RKO (cell line): ENCODE data around the gene GRM5.
"Not testable (repeated sequence)": the region's sequence is repeated elsewhere in the genome, so short reads cannot be mapped to it uniquely, and the experiment has no call there.

Source experiments
- DNase-seq: peaks from one replicate; pipeline ENCODE4 v3.0.0-alpha.2; 2016; ENCODE audit warnings: low spot score

The GRM5 gene

DNA sequence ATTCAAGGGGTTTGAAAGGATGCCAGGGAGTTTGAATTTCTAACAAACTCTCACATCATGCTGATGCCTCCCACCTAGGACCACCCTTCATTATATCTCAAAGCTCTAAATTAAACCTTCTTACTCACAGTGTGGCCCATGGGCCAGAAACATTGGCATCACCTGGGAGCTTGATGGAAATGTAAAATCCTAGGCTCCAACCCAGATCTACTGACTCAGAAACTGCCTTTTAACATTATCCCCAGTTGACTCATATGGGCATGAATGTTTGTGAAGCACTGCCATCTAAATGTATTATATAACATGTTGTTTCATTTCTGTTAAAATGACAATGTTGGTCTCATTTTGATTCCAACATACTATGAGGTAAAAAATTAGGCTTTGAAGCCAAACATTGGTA is 90.3 kb downstream of the GRM5 start:
- DNase-seq: not testable (repeated sequence)

DNA sequence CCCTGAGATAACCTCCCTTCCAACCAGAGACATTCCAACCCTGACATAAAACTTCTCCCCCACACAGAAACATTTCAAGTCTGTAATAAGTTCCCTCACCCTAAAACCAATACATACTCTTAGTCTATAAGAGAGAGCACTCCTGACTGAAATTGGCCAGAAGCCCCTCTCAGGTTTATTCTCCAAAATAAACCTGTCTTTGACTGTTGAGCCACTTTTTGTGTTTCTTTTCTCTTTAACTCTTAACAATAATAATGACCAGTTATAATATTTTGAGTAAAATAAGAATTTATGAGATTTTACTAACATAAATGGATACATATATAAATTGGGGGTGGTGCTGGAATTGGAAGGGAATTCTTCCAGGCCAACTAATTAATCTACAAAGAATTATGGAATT is 93.6 kb downstream of the GRM5 start:
- no peak for DNase-seq

DNA sequence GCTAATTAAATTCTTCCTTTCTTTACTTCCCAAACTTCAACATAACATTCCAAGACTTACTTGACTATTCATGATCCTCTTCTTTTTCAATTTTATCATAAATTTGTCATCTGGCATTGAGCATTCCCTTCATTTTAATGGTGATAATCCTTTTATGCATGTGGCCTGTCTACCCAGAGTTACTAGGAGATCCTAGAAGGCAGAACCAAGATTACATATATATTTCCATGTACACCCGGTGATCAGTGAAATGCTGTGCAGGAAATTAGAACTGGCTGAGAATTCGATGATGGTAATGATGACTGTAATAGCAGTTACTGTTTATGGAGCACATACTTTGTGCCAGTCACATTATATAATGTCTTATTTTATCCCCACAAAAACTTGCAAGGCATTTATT is 104.2 kb downstream of the GRM5 start:
- DNase-seq: not testable (repeated sequence)

DNA sequence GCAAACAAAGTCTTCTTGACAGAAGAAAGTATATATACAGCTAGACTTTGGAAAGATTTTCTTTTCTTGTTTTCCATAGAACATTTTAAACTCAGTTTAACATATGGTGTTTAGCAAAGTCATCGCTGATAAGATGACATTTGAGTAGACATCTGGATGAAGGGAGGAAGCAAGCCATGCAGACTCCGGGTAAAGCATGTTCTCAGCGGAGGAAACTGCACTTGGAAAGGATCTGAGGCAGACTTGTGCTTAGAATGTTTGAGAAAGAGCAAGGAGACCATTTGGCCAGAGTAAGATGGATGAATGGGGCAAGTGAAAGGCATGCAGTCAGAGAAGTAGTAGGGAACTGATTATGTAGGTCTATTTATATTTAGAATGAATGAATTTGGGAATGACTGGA is 105.9 kb downstream of the GRM5 start:
- DNase-seq: not testable (repeated sequence)

DNA sequence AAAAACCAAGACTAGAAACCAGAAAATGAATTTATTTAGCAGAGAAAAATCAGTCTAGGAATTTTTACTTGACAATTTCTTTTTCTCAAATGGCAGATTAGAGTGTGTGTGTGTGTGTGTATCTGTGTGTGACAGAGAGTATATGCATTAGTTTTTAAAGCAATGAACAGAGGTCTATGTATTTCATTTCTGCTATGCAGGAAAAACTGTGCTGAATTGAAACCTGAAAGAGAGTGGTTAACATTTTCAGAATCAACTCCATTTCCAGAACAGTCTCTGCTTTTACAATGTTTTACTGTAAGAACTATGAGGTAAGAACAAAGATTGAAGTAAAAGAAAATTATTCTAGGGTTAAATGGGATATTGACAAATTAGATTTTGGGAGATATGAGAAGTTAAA is 114.8 kb downstream of the GRM5 start:
- DNase-seq: no peak

DNA sequence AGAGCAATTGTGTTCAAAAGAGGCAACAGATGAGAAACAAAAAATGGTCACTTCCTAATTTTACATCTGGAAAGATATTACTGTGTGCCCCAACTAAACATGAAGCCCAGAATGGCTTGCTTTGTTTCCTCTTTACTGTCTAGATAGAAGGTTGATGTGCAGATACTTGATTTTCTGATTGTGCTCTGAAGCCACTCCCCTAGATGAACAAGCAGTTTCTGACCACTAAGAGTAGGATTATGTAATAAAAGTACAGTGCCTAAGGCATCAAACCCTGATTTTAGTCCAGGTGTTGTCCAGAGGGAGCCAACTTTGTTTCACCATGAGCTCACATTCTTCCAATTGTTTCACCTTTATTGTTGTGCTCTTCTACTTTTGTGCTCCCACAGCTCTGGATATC is 116.9 kb downstream of the GRM5 start:
- DNase-seq: not testable (repeated sequence)

DNA sequence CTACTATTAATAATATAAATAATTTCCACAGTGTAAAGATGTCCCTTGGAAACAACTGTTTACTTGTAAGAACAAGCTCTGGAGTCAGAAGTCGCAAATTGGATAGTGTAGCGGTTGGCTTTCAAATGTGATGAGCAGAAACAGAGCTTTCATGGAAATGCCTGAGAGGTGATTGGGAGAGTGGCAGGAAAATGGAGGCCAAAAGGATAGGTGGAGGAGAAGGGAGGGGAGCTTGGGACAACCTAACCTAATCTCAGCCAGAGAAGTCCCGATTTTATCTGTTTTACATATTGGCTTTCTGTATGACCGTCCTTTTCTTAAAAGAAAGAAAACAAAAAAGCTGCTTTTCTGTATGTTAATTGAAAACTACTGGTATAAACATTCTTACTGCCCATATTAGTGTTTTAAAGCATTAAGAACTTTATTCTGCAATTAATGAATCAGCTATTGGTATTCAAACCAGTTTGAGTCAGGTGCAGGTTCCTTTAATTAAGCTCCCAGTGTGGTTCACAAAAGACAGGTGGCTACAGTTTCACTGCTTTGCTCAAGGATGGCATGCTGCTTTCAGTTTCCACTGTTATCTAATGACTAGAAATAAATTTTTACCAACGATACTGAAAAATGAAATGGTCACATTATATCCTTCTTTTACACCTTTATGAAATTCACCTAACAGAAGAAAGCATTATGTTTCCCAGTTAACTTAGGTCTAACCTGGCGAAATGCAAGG is 117.8 kb downstream of the GRM5 start:
- DNase-seq: not testable (repeated sequence)

DNA sequence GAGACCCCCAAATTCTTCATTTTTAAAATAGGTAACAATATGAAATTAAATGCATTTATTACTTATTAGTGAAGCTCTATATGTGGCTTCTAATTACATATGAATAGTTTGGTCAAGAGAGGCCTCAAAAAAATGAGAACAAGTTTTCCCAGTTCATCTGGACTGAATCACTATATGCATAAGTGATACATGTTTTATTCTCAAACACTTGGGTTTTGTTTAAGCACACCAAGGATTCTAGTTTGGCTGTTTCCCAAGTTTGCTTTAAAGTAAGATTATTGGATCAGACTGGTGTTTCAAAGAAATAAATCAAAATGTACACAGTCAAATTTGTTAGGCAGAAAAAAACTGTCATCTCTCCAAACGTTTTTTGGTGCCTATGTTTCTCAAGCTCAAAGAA is 136.1 kb downstream of the GRM5 start:
- DNase-seq: not testable (repeated sequence)

DNA sequence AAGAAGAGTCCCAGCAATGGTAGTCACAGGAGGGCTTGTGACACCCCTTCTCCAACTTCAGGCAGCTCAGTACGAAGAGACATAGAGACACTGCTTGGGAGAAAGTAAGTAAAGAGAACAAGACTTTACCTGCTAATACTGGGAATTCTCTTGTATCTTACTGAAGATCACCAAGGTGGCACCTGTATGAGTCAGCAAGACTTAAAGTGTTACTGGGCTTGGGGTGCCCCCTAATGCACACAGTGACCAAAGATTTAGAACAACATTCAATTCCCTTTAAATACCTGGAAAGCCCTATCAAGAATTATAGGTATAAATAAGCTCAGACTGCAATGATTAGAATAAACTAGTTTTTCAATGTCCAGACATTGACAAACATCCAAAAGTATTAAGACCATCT is 148.7 kb downstream of the GRM5 start:
- DNase-seq: not testable (repeated sequence)

DNA sequence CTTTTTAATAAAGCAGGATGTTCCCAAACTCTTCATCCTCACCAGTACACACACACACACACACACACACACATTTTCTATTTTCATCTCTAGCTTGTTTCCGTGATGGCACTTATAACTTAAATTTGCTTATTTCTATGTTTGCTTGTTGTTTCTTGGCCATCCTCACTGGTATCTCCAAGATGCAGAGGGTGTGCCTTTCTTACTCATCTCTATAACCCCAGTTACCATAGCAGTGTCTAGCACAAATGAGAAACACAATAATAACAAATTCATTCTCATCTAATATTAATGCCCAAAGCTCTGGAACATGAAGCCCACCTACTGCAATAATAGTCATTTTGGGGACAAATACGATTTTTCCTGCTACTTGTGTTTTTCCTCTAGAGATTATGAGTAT is 156.3 kb downstream of the GRM5 start:
- no peak for DNase-seq

DNA sequence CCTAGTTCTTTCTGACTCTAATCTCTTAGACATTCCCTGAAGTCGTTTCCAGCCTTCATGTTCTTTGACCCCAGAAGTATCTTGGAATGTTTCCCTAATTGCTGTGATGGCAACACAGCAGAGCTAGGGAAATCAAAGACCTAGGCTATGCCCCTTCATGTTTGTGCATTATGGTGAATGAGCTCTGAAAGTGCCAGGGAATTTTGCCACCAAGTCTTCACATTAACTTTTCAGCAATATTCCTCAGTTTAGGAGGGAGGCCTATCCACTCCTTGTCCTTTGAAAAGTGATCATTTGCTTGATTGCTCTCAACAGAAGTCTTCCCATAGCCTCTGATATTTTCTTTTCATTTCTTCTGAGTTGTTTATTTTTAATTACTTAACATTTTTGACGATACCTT is 164.3 kb downstream of the GRM5 start:
- not testable (repeated sequence) for DNase-seq

DNA sequence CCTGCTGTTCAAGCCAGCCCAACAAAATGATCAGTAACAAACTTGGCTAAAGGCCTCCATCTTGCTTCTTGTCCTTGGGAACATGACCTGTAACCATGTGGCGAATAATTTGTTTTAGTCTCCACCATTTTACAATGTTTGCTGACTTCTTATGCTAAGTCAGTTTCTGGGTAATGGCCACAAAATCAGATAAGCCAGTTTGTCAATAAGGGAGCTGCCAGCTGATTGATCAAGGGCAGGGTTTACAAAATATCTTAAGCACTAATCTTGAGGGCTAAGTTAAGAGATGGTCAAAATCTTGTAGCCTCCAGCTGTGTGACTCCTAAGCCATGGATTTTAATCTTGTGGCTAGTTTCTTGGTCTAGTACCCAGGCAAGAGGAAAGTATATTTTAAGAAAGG is 176.9 kb downstream of the GRM5 start:
- not testable (repeated sequence) for DNase-seq

DNA sequence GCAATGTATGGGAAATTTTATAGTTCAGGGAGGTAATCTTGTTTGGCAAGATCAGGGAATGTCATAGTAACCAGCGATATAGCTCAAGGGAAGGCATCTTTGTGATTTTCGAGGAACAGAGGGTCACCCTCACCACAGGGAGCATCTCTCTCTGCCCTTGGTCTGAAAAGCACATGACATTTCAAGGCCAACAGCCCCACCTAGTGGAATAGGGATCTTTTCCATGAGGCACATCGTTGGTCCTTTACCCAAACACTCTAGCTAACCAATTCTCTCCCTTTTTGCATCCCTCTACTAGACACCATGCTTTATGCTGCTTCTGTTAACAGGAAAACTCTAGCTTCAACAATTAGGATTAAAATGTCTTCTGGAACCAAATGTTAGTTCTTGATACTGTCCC is 179.0 kb downstream of the GRM5 start:
- peak; percentile 33 for DNase-seq

DNA sequence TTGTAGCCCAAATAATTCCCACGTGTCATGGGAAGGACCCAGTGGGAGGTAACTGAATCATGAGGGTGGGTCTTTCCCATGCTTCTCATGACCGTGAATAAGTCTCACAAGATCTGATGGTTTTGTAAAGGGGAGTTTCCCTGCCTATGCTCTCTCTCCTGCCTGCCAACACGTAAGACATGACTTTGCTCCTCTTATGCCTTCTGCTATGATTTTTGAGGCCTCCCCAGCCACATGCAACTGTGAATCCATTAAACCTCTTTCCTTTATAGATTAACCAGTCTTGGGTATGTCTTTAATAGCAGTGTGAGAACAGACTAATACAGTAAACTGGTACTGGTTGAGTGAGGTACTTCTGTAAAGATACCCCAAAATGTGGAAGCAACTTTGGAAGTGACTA is 183.0 kb downstream of the GRM5 start:
- not testable (repeated sequence) for DNase-seq

DNA sequence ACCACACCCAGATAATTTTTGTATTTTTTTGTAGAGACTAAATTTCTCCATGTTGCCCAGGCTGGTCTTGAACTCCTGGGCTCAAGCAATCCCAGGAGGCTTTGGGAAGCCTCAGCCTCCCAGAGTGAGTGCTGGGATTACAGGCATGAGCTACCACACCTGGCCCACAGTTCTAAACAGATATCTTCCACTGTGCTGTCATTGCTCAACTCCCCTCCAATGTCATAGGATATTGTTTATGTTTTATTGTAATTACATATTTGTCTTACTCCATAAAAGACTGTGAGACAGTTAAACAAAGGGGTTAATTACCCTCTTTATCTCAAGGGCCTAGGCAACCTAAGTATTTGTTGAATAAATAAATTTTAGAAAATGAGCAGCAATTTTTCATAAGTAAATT is 204.2 kb downstream of the GRM5 start:
- DNase-seq: no peak

DNA sequence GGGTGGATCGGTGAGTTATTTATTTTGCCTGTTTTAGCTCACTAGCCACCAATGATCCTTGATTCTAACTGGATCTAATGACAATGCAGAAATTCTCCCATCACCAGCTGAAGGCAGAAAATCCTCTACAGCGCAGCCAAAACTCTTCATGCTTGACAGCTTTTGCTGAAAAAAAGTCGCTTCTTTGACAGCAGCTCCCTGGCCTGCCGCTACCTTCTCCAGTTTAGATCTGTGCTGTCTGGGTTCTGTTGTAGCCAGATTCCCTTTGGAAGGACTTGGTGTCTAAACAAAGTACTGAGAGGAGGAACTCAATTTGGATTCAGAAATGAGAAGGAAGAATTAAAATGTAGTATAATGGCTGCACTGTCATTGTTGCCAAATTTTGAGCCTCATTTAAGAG is 205.4 kb downstream of the GRM5 start:
- not testable (repeated sequence) for DNase-seq

DNA sequence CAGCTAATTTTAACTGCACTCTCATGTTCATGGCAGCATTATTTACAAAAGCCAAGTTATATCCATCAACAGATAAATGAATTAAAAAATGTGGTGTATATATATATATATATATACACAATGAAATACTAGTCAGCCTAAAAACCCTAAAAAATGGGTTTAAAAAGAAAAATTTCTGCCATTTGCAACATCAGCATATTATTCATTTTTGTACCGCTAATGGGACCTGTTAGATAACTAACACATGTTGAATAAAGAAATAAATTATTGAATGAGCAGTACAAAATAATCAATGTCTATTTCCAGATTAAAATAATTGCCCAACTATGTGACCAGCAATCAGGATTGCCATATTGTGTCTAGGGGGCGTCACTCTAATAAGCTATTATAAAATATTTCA is 211.8 kb downstream of the GRM5 start:
- not testable (repeated sequence) for DNase-seq

DNA sequence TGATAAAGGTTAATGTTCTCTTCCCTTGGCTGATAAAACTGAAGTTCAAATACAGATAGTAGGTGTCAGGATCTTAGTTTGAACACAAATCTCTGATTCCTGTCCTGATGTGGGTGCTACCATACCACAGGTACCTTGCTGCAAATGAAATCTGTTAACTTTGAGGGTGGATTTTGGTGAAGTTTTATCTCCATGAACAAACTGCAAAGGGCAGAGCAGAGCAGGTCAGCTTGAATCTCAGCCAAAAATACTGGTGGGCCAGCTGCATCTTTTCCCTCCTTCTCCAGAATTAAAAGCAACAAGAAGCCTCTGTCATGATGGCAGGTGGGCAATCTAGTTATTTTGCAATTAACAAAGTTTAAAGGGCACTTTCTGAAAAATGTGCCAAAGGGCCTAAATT is 214.2 kb downstream of the GRM5 start:
- not testable (repeated sequence) for DNase-seq

DNA sequence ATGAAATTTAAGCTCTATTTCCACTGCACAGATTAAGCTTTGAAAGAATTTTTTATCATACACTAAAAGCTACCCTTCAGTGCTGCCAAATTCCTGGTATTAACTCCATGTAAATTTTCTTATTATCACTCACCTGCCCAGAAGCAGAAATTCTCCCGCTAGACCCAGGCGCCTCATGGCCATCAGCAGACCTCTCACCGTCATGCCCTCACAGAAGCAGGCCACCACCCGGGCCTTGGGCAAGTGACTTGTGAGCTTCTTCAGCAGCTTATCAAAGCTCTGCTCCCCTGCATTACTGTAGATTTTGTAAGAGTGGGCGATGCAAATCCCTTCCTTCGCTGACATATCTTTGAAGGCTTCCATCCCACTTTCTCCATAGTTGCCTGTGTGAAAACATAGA is 216.0 kb downstream of the GRM5 start:
- DNase-seq: not testable (repeated sequence)

DNA sequence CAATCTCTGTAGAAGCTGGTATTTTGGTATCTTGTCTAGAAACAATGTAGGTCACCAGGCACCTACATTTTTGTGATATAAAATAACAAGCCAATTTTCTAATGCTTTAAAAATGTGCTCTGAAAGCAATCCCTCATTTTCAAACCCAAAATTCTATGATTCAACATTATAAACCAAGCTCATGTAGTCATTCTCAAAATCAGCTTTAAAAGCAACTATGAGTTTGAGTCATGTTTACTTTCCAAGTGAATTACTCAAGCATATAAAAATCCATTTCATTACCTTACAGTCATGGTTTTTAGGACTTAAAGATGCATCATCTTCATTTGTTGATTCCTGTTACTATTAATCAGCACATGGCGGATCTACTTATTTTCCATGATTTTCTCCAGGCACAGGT is 216.4 kb downstream of the GRM5 start:
- DNase-seq: peak; percentile 56

DNA sequence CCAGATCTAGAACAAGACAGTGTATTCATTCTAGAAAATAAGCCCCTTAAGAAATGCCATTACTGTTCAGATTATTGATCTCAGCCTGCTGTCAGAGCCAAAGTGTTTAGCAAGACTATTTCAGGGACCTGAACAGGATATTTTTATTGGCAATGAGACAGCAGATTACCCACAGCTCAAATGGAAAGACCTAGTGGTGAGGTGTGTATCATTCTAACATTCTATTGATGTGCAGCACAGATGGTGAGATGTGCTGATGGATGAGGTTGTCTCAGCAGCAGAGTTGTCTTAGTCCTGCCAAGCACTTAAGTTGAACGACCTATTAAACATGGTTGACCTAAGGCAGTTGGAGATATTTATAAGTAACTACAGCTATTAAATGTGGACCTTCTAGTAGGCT is 219.5 kb downstream of the GRM5 start:
- DNase-seq: not testable (repeated sequence)

DNA sequence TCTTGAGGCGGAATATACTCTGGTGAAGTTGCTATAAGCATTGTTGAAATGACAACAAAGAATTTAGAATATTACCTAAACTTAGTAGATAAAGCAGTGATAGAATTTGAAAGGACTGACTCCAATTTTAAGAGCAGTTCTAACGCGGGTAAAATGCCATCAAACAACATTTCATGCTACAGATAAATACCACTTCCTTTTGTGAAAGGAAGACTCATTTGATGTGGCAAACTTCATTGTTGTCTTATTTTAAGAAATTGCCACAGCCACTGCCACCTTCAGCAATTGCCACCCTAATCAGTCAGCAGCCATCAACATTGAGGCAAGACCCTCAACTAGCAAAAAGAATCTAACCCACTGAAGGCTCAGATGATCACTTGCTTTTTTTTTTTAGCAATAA is 220.8 kb downstream of the GRM5 start:
- DNase-seq: not testable (repeated sequence)

DNA sequence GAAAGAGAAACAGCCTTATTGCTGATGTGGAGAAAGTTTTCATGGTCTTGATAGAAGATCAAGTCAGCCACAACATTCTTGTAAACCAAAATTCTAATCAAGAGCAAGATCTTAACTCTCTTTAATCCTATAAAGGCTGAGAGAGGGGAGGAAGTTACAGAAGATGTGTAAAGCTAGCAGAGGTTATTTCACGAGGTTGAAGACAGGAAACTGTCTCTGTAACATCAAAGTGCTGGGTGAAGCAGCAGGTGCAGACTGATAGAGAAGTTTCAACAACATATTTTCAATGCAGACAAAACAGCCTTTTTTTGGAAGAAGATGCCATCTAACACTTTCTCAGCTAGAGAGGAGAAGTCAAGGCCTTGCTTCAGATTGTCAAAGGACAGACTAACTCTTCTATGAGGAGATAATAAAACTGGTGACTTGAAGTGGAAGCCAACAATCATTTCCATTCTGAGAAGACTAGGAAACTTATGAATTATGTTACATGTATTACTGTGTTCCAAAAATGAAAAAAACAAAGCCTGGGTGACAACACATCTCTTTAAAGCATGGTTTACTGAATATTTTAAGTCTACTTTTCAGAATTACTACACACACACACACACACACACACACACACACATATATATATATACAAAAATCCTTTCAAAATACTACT is 221.9 kb downstream of the GRM5 start:
- DNase-seq: not testable (repeated sequence)

DNA sequence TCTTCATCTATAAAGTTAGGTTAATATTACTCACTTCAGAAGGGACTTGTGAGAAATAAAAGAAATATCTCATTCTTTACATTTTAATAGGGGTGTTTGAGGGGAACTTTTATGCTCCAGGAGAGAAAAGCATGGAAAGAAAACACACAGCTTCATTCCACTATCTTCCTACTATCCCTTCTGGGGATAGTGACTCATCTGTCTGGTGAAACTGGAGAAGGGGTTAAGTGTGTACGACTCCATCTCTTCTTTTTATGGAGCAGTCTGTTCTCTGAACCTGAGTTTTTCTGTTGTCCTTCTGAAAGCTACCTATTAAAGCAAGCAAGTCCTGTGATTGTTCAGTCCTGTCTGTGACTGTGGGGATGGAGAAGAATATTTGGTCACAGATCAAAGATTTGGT is 227.6 kb downstream of the GRM5 start:
- DNase-seq: not testable (repeated sequence)
